GM23248 (cell line): ENCODE data around the gene SEL1L3. TPM values are rescaled to one million over a fixed set of nuclear protein-coding genes. Genes with fewer than 3 reads are reported as not detected.
A peak's percentile ranks its signal among the peaks of the same experiment; 100 is the strongest.

Experiments used
- DNase-seq: peaks from one replicate; pipeline ENCODE4 v3.0.0-alpha.2; 2015
- H2AFZ ChIP-seq: fragments of 200-600 bp; sonication (generic); 2 replicates; pipeline ENCODE4 v1.6.1; 2016; ENCODE audit warnings: antibody characterized with exemption
- H3F3A ChIP-seq: fragments of 200-600 bp; sonication (generic); 2 replicates; pipeline ENCODE4 v1.6.1; 2016; ENCODE audit warnings: mild to moderate bottlenecking, antibody characterized with exemption, mixed run types; ENCODE audit not compliant: insufficient read depth
- H3K27ac ChIP-seq: fragments of 200-600 bp; sonication (generic); 2 replicates; pipeline ENCODE4 v1.5.1; 2016; ENCODE audit warnings: mild to moderate bottlenecking
- H3K27me3 ChIP-seq: fragments of 200-600 bp; sonication (generic); replicated peaks from 2 replicates; pipeline ENCODE4 v1.6.1; 2016; ENCODE audit warnings: mild to moderate bottlenecking; ENCODE audit not compliant: insufficient read depth
- H3K36me3 ChIP-seq: fragments of 200-600 bp; sonication (generic); 2 replicates; pipeline ENCODE4 v1.6.1; 2016; ENCODE audit warnings: low read depth, mild to moderate bottlenecking
- H3K4me1 ChIP-seq: fragments of 200-600 bp; sonication (generic); 2 replicates; pipeline ENCODE4 v1.6.1; 2016; ENCODE audit warnings: mild to moderate bottlenecking; ENCODE audit not compliant: insufficient read depth
- H3K4me2 ChIP-seq: fragments of 200-600 bp; sonication (generic); one replicate; pipeline ENCODE4 v1.6.1; 2016; ENCODE audit warnings: mild to moderate bottlenecking; ENCODE audit not compliant: unreplicated experiment
- H3K4me3 ChIP-seq: fragments of 200-600 bp; sonication (generic); 2 replicates; pipeline ENCODE4 v1.5.1; 2016; ENCODE audit warnings: mild to moderate bottlenecking
- H3K79me2 ChIP-seq: fragments of 200-600 bp; sonication (generic); 2 replicates; pipeline ENCODE4 v1.6.1; 2016; ENCODE audit warnings: mild to moderate bottlenecking; ENCODE audit not compliant: insufficient read depth
- H3K9ac ChIP-seq: fragments of 200-600 bp; sonication (generic); 2 replicates; pipeline ENCODE4 v1.6.1; 2016; ENCODE audit warnings: mild to moderate bottlenecking
- H3K9me2 ChIP-seq: fragments of 200-600 bp; sonication (generic); 2 replicates; pipeline ENCODE4 v1.6.1; 2016; ENCODE audit warnings: mixed run types, mild to moderate bottlenecking, moderate library complexity; ENCODE audit not compliant: insufficient read depth
- H3K9me3 ChIP-seq: fragments of 200-600 bp; sonication (generic); one replicate; pipeline ENCODE4 v1.6.1; 2017; ENCODE audit warnings: low read depth
- H4K20me1 ChIP-seq: fragments of 200-600 bp; sonication (generic); 2 replicates; pipeline ENCODE4 v1.6.0; 2016; ENCODE audit not compliant: insufficient read depth
- EZH2 ChIP-seq: fragments of 200-600 bp; sonication (generic); IDR thresholded peaks from 2 replicates; pipeline ENCODE4 v1.6.1; 2018; ENCODE audit warnings: antibody characterized with exemption, mild to moderate bottlenecking; ENCODE audit not compliant: insufficient read depth, poor library complexity, severe bottlenecking
- EZH2phosphoT487 ChIP-seq: fragments of 200-600 bp; sonication (generic); IDR thresholded peaks from 2 replicates; pipeline ENCODE4 v1.6.1; 2018; ENCODE audit warnings: antibody characterized with exemption, moderate library complexity, mild to moderate bottlenecking, low read depth; ENCODE audit not compliant: insufficient read depth
- WGBS, 2 experiments: methylation state at CpG; one replicate each; pipeline ENCODE4 v1.1.6; 2015 to 2017; ENCODE audit warnings: low lambda C conversion rate in 2 of 2, low coverage in 1 of 2; ENCODE audit errors: missing lambda C conversion rate in 2 of 2; 5-methylcytosine and 5-hydroxymethylcytosine counted together
- in situ Hi-C: fragments of 300-500 bp; cut with MboI; formaldehyde crosslinking; loops from 2 replicates; pipeline ENCODE4 v1.15.0; 2020
- polyA plus RNA-seq: library from polyadenylated mRNA; unstranded; fragments of >200 nt; fragmentation: Nextera tagmentation; extraction: Ambion mirVana; gene quantifications from 2 replicates; pipeline ENCODE4 v1.2.1, GENCODE V29; 2016
- total RNA-seq: library from RNA; depleted of rRNA; stranded (reverse); fragments of >200 nt; shearing (Covaris generic); gene quantifications from 2 replicates; pipeline ENCODE4 v1.2.3, GENCODE V29; 2014

Gene SEL1L3
- total and polyA plus RNA-seq, 2 experiments from 2014 or later: 23.1 to 62.8 TPM

DNA sequence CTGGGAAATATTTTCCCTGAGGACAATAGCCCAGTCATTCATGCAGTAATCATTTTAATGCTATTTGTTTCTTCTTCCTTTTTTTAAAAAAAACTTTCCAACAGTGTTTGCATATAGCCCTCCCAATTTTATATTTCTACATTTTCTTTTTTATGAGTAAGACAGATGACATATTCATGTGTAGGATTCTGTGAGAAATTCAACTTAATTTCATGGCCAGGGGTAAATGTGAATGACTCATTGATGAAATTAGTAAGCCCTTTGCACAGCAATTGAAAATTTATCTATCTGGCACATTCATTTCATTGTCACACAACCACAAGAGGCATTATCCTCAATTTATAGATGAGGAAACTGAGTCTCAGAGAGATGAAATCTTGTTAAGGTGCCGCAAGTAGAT is 37.5 kb upstream of the SEL1L3 start:
- no peaks in the 10 kb centered on the region for H3K9me2 ChIP-seq
- peak; percentile 61 for DNase-seq
- 38 to 43% methylated on average over 1 of the region's 1 CpG for WGBS, 2 experiments
- H3K9me3 ChIP-seq: no peaks in the 10 kb centered on the region
- H3K79me2 ChIP-seq: no peaks in the 10 kb centered on the region
- TF ChIP-seq EZH2: no peak
- TF ChIP-seq EZH2phosphoT487: no peak
- H3F3A ChIP-seq: no peaks in the 10 kb centered on the region
- no peaks in the 10 kb centered on the region for H4K20me1 ChIP-seq
- H3K4me1 ChIP-seq: peaks cover 11% of the 10 kb centered on the region
- H3K36me3 ChIP-seq: no peaks in the 10 kb centered on the region
- peak overlapping the region; percentile 16 for H3K4me2 ChIP-seq
- H3K4me3 ChIP-seq: no peak overlapping the region
- H3K27me3 ChIP-seq: no peaks in the 10 kb centered on the region
- no peak overlapping the region for H2AFZ ChIP-seq
- in situ Hi-C loops: no loop called here
- H3K9ac ChIP-seq: no peak overlapping the region
- no peak overlapping the region for H3K27ac ChIP-seq

DNA sequence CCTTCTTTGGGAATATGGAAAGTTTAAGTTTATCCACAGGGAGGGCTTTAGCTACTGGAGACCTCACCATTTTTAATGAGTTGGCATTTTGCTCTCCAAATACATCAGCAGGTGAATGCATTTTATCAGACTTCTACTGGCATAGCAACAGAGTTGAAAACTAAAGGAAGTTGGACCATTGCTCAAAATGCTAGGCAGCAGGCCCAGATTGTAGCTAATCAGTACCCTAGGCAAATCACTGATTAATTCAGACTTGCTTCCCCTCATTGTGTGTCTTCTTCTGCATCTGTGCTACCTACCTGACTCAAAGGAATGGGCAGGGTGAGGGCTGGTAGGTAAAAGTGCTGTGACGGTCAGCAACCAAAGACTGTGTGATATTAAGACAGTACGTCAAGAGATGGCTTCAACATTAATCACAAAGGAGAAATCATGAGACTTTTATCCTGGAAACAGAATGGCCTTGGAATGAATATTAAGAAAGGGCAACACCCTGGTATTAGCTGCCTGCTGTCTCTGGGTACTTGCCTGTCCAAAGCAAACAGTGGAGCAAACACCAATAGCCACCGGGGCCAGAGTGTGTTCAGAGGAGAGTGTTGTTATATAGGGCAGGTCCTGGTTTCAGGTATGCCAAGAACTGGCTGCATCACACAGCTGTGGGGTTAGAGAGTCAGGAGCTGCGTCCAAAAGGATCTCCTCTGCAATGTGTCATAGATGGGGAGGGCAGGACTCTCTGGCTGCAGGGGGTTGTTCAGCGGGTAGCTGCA is 34.2 kb upstream of the SEL1L3 start:
- no peaks in the 10 kb centered on the region for H3K9me3 ChIP-seq
- DNase-seq: no peak
- H2AFZ ChIP-seq: no peak overlapping the region
- no peaks in the 10 kb centered on the region for H3K36me3 ChIP-seq
- no peak for TF ChIP-seq EZH2phosphoT487
- no peak for TF ChIP-seq EZH2
- WGBS, 2 experiments: 83 to 85% methylated on average over 5 of the region's 5 CpGs
- peaks cover 11% of the 10 kb centered on the region for H3K4me1 ChIP-seq
- H4K20me1 ChIP-seq: no peaks in the 10 kb centered on the region
- H3K27me3 ChIP-seq: no peaks in the 10 kb centered on the region
- no peaks in the 10 kb centered on the region for H3F3A ChIP-seq
- no peak overlapping the region for H3K4me3 ChIP-seq
- H3K9me2 ChIP-seq: no peaks in the 10 kb centered on the region
- H3K4me2 ChIP-seq: no peak overlapping the region
- in situ Hi-C loops: no loop called here
- H3K27ac ChIP-seq: no peak overlapping the region
- no peak overlapping the region for H3K9ac ChIP-seq
- H3K79me2 ChIP-seq: no peaks in the 10 kb centered on the region

- Histone ChIP-seq H3F3A (no peaks in the 10 kb centered on the region), H3K4me1 (peaks cover 7% of the 10 kb centered on the region), H3K9me3 (no peaks in the 10 kb centered on the region), H3K27ac (no peak overlapping the region), H3K27me3 (no peaks in the 10 kb centered on the region), H4K20me1 (no peaks in the 10 kb centered on the region), H3K4me2 (no peak overlapping the region), H3K4me3 (no peak overlapping the region), H3K79me2 (no peaks in the 10 kb centered on the region), H3K36me3 (no peaks in the 10 kb centered on the region), H3K9me2 (no peaks in the 10 kb centered on the region), H3K9ac (no peak overlapping the region), H2AFZ (no peak overlapping the region)
- WGBS, 2 experiments: 80 to 85% methylated on average over 6 of the region's 6 CpGs
- in situ Hi-C loops: no loop called here
- no peak for TF ChIP-seq EZH2phosphoT487
- no peak for TF ChIP-seq EZH2
- no peak for DNase-seq
Measured at GRCh38 chr4:25892796-25893195, 30.0 kb upstream of the SEL1L3 start.

DNA sequence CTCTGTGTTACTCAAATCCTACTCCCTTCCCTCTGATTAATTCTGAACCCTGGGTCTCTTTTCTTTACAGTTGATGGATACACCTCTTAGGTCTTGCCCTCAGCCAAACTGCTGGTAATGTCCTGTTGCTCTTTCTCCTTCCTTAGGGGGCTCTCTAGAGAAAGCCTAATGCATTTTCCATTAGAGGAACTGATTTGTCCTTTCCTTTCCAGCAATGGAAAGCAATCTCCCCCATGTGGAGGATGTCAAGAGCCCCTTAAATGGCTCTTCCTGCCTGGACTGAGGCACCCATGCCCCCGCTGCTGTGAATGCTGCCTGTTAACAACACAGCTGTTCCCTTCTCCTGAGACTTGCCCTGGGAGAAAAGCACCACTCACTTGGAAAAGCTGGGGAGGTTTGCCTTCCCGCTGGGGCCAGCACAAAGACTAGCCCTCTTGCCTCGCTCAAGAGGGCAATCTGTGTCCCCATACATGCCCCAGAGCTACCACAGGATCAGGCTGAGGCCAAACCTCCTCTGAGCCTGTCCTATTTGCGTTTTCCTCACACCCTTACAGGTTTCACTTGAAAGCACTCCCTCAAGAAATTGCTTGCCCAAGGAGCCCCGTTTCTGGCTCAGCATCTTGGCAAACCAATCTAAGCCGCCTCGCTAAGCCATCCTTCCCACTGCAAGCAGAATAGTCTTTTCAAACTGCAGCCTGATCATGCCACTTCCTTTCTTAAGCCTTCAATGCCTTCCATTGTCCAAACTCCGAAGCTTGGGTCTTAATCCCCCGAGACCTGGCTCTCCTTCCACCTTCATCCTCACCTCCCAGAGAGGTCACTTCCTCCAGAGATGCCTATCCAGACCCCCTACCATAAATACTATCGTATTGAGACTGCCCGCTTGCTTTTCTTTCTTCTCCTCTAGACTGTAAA is 28.0 kb upstream of the SEL1L3 start:
- Histone ChIP-seq H3K36me3 (no peaks in the 10 kb centered on the region), H3K9ac (no peak overlapping the region), H3K9me2 (no peaks in the 10 kb centered on the region), H4K20me1 (no peaks in the 10 kb centered on the region), H3K4me3 (no peak overlapping the region), H3K4me1 (peaks cover 7% of the 10 kb centered on the region), H2AFZ (no peak overlapping the region), H3K27ac (no peak overlapping the region), H3K27me3 (no peaks in the 10 kb centered on the region), H3F3A (no peaks in the 10 kb centered on the region), H3K79me2 (no peaks in the 10 kb centered on the region), H3K9me3 (no peaks in the 10 kb centered on the region), H3K4me2 (no peak overlapping the region)
- no peak for TF ChIP-seq EZH2phosphoT487
- no peak for TF ChIP-seq EZH2
- in situ Hi-C loops: no loop called here
- WGBS, 2 experiments: 78 to 83% methylated on average over 10 to 11 of the region's 11 CpGs
- no peak for DNase-seq
